GM13977 (cell line): ENCODE results near the gene ZNF546.

Experiments
- DNase-seq: peaks from one replicate; pipeline ENCODE4 v3.0.0; 2012; ENCODE audit warnings: low spot score
- in situ Hi-C: fragments of 300-500 bp; cut with MboI; formaldehyde crosslinking; loops from one replicate; pipeline ENCODE4 v1.12.0; 2022; ENCODE audit warnings: low sequenced_read_pairs, low pct_unique_long_range_greater_than_20kb, mixed read lengths, inconsistent platforms; ENCODE audit not compliant: unreplicated experiment
- TF ChIP-seq, protein P1 (sequence below): IDR thresholded peaks from 2 replicates; pipeline ENCODE4 v1.5.1; 2012; ENCODE audit warnings: mild to moderate bottlenecking, control low read depth; ENCODE audit not compliant: insufficient read depth; ENCODE audit errors: extremely low read depth, missing control alignments

Gene ZNF546

GRCh38 chr19:40059624-40060023 is 62.8 kb downstream of the ZNF546 start:
- DNase-seq: no peak
- TF ChIP-seq, protein P1, sequence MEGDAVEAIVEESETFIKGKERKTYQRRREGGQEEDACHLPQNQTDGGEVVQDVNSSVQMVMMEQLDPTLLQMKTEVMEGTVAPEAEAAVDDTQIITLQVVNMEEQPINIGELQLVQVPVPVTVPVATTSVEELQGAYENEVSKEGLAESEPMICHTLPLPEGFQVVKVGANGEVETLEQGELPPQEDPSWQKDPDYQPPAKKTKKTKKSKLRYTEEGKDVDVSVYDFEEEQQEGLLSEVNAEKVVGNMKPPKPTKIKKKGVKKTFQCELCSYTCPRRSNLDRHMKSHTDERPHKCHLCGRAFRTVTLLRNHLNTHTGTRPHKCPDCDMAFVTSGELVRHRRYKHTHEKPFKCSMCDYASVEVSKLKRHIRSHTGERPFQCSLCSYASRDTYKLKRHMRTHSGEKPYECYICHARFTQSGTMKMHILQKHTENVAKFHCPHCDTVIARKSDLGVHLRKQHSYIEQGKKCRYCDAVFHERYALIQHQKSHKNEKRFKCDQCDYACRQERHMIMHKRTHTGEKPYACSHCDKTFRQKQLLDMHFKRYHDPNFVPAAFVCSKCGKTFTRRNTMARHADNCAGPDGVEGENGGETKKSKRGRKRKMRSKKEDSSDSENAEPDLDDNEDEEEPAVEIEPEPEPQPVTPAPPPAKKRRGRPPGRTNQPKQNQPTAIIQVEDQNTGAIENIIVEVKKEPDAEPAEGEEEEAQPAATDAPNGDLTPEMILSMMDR: no peak
- in situ Hi-C loops: no loop called here

- TF ChIP-seq, protein P1: no peak
- no peak for DNase-seq
Observed at GRCh38 chr19:40070058-40070457, 73.2 kb downstream of the ZNF546 start.

More at GRCh38 chr19:40070058-40070457, 73.2 kb downstream of the ZNF546 start:
- in situ Hi-C loops: no loop called here
